Panc1 (cell line): ENCODE measurements around the gene DOK7. TPM values are rescaled to one million over a fixed set of nuclear protein-coding genes. Genes with fewer than 3 reads are reported as not detected.

Experiments used
- ATAC-seq: fragments of 200-7000 bp; cut with Tn5 transposase; 2 replicates; pipeline ENCODE4 v1.9.1; 2020; ENCODE audit warnings: mild to moderate bottlenecking, moderate library complexity
- BruUV-seq: library from RNA; stranded (reverse); fragments of 400-500 nt; replicated peaks from 2 replicates; lab custom pipeline; 2021; lab: Mats Ljungman, UMichigan
- CTCF ChIA-PET: fragments of 300-600 bp; sonication (Branson Sonifier 250); formaldehyde crosslinking; loops from one replicate; lab custom pipeline; 2022; ENCODE audit warnings: antibody characterized with exemption; lab: Charles Lee
- POLR2A ChIA-PET: fragments of 300-600 bp; sonication (Branson Sonifier 250); formaldehyde crosslinking; loops from one replicate; lab custom pipeline; 2022; ENCODE audit warnings: antibody characterized with exemption; lab: Charles Lee
- DNase-seq: peaks from one replicate; pipeline ENCODE4 v3.0.0-alpha.2; 2010; ENCODE audit warnings: low read depth, low spot score
- H3K27ac ChIP-seq: 2 replicates; pipeline ENCODE4 v1.5.1; 2011; ENCODE audit warnings: mild to moderate bottlenecking, low read length, inconsistent platforms
- H3K27me3 ChIP-seq: fragments of 200-500 bp; sonication (Bioruptor generic); 2 replicates; pipeline ENCODE4 v1.6.0; 2014; ENCODE audit warnings: low read length, inconsistent platforms; ENCODE audit not compliant: control insufficient read depth, insufficient read depth
- H3K36me3 ChIP-seq: fragments of 200-500 bp; sonication (Bioruptor generic); 2 replicates; pipeline ENCODE4 v1.5.1; 2014; ENCODE audit warnings: inconsistent platforms, mild to moderate bottlenecking, low read length, moderate library complexity; ENCODE audit not compliant: control insufficient read depth, insufficient read depth
- H3K4me1 ChIP-seq: 2 replicates; pipeline ENCODE4 v1.5.1; 2011; ENCODE audit warnings: inconsistent platforms, mild to moderate bottlenecking, low read length, moderate library complexity; ENCODE audit not compliant: control insufficient read depth, insufficient read depth
- H3K4me3 ChIP-seq, 2 experiments: 2 replicates each; pipeline ENCODE4 v1.5.1; 2011 to 2012; ENCODE audit warnings: low read depth in 2 of 2, low read length in 2 of 2, mild to moderate bottlenecking in 2 of 2, inconsistent platforms in 1 of 2, moderate library complexity in 1 of 2
- H3K9me3 ChIP-seq: fragments of 200-500 bp; sonication (Bioruptor generic); 2 replicates; pipeline ENCODE4 v1.5.1; 2014; ENCODE audit warnings: low read depth, mild to moderate bottlenecking, inconsistent platforms, low read length, moderate library complexity; ENCODE audit not compliant: control insufficient read depth, insufficient read depth
- POLR2AphosphoS5 ChIP-seq: IDR thresholded peaks from 2 replicates; pipeline ENCODE4 v1.6.1; 2012; ENCODE audit warnings: mild to moderate bottlenecking, low read depth, low read length, moderate library complexity
- SIN3A ChIP-seq: IDR thresholded peaks from 2 replicates; pipeline ENCODE4 v1.6.1; 2012; ENCODE audit warnings: low read depth, mild to moderate bottlenecking, low read length, moderate library complexity, borderline replicate concordance; ENCODE audit not compliant: insufficient read depth
- TCF7L2 ChIP-seq: IDR thresholded peaks from 2 replicates; pipeline ENCODE4 v1.6.1; 2011; ENCODE audit warnings: mild to moderate bottlenecking, low read depth, low read length, inconsistent platforms
- in situ Hi-C: cut with HindIII; loops from 2 replicates; pipeline ENCODE4 v1.10.0; 2016; ENCODE audit warnings: low sequenced_read_pairs, low pct_unique_long_range_greater_than_20kb
- intact Hi-C: fragments of 100-400 bp; cut with micrococcal nuclease; formaldehyde crosslinking; loops from one replicate; pipeline ENCODE4 v1.10.0; 2022; ENCODE audit not compliant: unreplicated experiment
- total RNA-seq: library from RNA; stranded (reverse); gene quantifications from one replicate; pipeline ENCODE4 v1.2.1, GENCODE V29; 2021; ENCODE audit not compliant: unreplicated experiment
- TF ChIP-seq, protein P1 (sequence below), 2 experiments: IDR thresholded peaks; 2 replicates each; pipeline ENCODE4 v1.6.1; 2011 to 2012; ENCODE audit warnings: low read depth in 2 of 2, control low read depth in 1 of 2, low read length in 1 of 2, mild to moderate bottlenecking in 1 of 2, moderate library complexity in 1 of 2; ENCODE audit not compliant: insufficient read depth in 1 of 2
- TF ChIP-seq, protein P2 (sequence below): fragments of 450-650 bp; IDR thresholded peaks from 2 replicates; pipeline ENCODE4 v1.5.1; 2017; ENCODE audit warnings: mild to moderate bottlenecking

DOK7 gene
- total RNA-seq, 1 experiment from 2014 or later = 2.4 TPM

DNA sequence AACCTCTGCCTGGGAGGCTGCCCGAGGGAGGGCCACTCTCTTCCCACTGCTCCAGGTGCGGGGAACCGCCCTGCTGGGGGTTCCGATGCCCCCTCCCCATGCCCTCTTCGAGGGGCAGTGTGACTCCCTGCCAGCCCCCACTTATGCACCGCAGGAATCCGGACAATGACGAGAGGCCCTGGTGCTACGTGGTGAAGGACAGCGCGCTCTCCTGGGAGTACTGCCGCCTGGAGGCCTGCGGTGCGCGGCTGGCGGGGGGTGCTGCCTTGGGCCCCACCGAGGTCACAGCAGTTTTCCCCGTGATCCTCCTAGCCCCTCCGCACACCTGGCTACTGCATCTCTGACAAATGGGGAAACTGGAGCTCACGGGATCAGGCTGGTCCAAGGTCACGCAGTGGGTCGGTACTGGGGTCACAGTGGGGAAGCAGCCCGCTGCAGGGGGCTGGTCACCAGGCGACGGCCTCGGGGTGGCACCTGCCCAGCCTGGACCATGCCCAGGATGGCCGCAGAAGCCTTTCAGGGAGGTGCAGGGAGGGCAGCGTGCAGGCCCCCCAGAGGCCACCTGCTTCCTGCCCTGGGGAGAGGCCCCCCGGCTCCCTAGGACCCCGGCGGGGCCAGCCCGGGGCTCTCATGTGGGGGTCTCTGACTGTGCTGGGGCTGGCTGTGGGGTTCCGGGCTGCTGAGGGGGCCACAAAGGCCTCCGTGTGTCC lies 17.8 kb upstream of the DOK7 start:
- CTCF ChIA-PET = interaction anchor here (0.6 kb wide), 2 partner anchors 77 to 255 kb away, joined by 3 read pairs; no protein-coding TSS in a partner anchor
- in situ Hi-C loops (no loop called here), intact Hi-C loops (no loop called here)
- TF ChIP-seq TCF7L2 (no peak), POLR2AphosphoS5 (no peak), SIN3A (no peak)
- TF ChIP-seq, protein P1, sequence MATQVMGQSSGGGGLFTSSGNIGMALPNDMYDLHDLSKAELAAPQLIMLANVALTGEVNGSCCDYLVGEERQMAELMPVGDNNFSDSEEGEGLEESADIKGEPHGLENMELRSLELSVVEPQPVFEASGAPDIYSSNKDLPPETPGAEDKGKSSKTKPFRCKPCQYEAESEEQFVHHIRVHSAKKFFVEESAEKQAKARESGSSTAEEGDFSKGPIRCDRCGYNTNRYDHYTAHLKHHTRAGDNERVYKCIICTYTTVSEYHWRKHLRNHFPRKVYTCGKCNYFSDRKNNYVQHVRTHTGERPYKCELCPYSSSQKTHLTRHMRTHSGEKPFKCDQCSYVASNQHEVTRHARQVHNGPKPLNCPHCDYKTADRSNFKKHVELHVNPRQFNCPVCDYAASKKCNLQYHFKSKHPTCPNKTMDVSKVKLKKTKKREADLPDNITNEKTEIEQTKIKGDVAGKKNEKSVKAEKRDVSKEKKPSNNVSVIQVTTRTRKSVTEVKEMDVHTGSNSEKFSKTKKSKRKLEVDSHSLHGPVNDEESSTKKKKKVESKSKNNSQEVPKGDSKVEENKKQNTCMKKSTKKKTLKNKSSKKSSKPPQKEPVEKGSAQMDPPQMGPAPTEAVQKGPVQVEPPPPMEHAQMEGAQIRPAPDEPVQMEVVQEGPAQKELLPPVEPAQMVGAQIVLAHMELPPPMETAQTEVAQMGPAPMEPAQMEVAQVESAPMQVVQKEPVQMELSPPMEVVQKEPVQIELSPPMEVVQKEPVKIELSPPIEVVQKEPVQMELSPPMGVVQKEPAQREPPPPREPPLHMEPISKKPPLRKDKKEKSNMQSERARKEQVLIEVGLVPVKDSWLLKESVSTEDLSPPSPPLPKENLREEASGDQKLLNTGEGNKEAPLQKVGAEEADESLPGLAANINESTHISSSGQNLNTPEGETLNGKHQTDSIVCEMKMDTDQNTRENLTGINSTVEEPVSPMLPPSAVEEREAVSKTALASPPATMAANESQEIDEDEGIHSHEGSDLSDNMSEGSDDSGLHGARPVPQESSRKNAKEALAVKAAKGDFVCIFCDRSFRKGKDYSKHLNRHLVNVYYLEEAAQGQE (IDR thresholded peaks at IDR 0.05; ENCODE audit: insufficient read depth in 1 of 2, low read depth in 2 of 2, low read length in 1 of 2) = no peak
- TF ChIP-seq, protein P2, sequence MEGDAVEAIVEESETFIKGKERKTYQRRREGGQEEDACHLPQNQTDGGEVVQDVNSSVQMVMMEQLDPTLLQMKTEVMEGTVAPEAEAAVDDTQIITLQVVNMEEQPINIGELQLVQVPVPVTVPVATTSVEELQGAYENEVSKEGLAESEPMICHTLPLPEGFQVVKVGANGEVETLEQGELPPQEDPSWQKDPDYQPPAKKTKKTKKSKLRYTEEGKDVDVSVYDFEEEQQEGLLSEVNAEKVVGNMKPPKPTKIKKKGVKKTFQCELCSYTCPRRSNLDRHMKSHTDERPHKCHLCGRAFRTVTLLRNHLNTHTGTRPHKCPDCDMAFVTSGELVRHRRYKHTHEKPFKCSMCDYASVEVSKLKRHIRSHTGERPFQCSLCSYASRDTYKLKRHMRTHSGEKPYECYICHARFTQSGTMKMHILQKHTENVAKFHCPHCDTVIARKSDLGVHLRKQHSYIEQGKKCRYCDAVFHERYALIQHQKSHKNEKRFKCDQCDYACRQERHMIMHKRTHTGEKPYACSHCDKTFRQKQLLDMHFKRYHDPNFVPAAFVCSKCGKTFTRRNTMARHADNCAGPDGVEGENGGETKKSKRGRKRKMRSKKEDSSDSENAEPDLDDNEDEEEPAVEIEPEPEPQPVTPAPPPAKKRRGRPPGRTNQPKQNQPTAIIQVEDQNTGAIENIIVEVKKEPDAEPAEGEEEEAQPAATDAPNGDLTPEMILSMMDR = no peak
- no peaks in the 10 kb centered on the region for H3K36me3 ChIP-seq
- BruUV-seq = no TSS peak
- ATAC-seq = no peak
- H3K4me1 ChIP-seq = no peaks in the 10 kb centered on the region; the same call in 1 of the 2 replicates
- no peaks in the 10 kb centered on the region for H3K9me3 ChIP-seq
- H3K27me3 ChIP-seq = no peaks in the 10 kb centered on the region
- POLR2A ChIA-PET = no interaction called here
- no peak overlapping the region for H3K27ac ChIP-seq
- DNase-seq = no peak
- no peak overlapping the region for H3K4me3 ChIP-seq

DNA sequence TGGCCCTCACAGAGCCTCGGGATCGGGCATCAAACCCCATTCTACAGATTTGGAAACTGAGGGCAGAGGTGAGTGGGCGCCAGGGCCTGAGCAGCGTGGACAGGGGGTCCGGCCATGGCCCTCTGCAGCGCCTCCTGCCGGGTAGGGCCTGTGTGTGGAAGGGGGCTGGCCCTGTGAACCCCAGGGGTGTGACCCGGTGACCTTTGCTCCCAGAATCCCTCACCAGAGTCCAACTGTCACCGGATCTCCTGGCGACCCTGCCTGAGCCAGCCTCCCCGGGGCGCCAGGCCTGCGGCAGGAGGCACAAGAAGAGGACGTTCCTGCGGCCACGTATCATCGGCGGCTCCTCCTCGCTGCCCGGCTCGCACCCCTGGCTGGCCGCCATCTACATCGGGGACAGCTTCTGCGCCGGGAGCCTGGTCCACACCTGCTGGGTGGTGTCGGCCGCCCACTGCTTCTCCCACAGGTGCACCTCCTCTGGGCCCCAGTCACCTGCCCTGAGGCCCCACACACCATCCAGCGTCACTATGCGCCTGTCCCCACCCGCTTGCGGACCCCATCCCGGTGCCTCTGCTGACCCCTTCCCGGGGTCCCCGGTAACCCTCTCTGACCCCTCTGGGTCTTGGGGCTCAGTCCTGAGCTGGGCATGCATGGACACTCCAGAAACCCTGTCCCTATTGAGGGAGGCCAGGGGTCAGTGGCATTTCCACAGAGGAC lies 17.1 kb upstream of the DOK7 start:
- no peak for TF ChIP-seq TCF7L2
- TF ChIP-seq, protein P1 (IDR thresholded peaks at IDR 0.05; ENCODE audit: insufficient read depth in 1 of 2, low read depth in 2 of 2, low read length in 1 of 2) = no peak
- TF ChIP-seq, protein P2 = no peak
- TF ChIP-seq POLR2AphosphoS5 = no peak
- TF ChIP-seq SIN3A = no peak
- ChIA-PET CTCF (no interaction called here), POLR2A (no interaction called here)
- Histone ChIP-seq H3K36me3 (no peaks in the 10 kb centered on the region), H3K9me3 (no peaks in the 10 kb centered on the region), H3K27me3 (no peaks in the 10 kb centered on the region), H3K27ac (no peak overlapping the region), H3K4me1 (no peaks in the 10 kb centered on the region; the same call in 1 of the 2 replicates), H3K4me3 (no peak overlapping the region)
- in situ Hi-C loops = no loop called here
- DNase-seq (no peak), ATAC-seq (no peak)
- intact Hi-C loops = no loop called here
- BruUV-seq = no TSS peak
